GM18505 (cell line): ENCODE results near the gene CAPRIN1.
"Not testable (repeated sequence)": the region's sequence is repeated elsewhere in the genome, so short reads cannot be mapped to it uniquely, and the experiment has no call there.

Experiments
- ATAC-seq: cut with Tn5 transposase; IDR thresholded peaks from one replicate; pipeline ENCODE4 v1.9.1; 2021; ENCODE audit not compliant: unreplicated experiment
- POLR2A ChIP-seq: IDR thresholded peaks from 4 replicates; pipeline ENCODE4 v1.6.1; 2011; ENCODE audit warnings: borderline replicate concordance; ENCODE audit not compliant: insufficient read depth, insufficient read length; ENCODE audit errors: extremely low read depth

Gene CAPRIN1

DNA sequence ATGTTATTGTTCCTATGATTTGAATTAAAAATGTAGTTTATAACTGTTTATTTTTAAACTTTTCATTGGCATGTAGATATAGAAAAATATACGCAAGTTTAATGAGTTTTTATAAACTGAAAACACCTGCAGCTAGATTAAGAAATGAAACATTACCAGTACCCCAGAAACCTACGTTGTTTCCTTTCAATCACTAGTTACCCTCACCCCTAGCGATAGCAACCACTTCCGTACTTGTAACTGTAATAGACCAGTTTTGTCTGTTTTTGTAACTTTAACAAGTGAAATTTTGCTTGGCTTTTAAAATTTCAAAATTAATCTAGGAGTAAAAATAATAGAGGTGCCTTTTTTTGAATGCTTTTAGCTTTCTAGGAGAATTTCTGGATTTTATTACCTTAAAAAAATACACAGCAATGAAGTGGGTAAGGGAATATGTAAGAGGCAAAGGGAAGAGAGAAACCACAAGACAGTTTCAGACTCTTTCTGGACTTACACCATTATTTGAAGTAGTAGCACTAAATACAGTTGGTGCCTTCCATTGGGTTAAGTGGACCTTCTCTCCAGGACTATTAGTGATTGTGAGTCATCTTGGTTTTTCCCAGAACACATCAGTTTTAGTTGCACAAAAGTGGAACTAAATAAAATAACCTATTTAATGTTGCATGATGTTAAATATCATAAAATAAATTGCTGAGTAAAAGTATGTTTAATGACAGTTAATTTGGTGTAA lies 35.2 kb downstream of the CAPRIN1 start:
- no peak for ATAC-seq
- TF ChIP-seq POLR2A = no peak

DNA sequence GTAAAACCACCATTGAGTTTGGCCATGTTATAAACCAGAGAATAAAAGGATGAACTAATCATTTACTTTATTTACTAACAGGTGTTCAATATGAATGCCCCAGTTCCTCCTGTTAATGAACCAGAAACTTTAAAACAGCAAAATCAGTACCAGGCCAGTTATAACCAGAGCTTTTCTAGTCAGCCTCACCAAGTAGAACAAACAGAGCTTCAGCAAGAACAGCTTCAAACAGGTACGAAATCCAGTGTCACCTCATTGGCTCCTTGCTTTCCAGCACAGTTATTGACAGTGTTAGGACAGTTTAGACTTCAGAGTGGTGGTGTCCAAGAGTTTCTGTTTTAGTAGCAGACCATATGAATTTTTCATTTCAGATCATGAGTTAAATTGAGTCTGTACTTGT lies 40.3 kb downstream of the CAPRIN1 start:
- no peak for ATAC-seq
- TF ChIP-seq POLR2A = no peak

DNA sequence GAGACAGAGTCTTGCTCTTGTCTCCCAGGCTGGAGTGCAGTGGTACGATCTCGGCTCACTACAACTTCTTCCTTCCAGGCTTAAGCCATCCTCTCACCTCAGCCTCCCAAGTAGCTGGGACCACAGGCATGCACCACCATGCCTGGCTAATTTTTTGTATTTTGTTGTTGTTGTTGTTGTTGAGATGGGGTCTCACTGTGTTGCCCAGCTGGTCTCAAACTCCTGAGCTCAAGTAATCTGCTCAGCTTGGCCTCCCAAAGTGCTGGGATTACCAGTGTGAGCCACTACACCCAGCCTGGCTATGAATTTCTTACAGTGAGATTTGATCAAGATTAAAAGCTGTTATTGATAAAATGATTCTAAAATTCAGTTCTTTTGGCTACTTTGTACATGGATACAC lies 43.4 kb downstream of the CAPRIN1 start:
- ATAC-seq = not testable (repeated sequence)

DNA sequence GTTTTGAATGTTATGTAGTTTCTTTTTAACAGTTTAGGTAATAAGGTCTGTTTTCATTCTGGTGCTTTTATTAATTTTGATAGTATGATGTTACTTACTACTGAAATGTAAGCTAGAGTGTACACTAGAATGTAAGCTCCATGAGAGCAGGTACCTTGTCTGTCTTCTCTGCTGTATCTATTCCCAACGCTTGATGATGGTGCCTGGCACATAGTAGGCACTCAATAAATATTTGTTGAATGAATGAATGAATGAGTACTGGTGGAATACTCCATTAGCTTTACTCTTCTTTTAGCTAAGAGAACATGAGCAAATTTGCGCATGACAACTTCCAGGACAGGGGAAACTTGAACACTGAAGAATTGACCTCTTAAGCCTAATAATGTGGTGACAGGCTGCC lies 47.3 kb downstream of the CAPRIN1 start:
- no peak for ATAC-seq
- TF ChIP-seq POLR2A = no peak

DNA sequence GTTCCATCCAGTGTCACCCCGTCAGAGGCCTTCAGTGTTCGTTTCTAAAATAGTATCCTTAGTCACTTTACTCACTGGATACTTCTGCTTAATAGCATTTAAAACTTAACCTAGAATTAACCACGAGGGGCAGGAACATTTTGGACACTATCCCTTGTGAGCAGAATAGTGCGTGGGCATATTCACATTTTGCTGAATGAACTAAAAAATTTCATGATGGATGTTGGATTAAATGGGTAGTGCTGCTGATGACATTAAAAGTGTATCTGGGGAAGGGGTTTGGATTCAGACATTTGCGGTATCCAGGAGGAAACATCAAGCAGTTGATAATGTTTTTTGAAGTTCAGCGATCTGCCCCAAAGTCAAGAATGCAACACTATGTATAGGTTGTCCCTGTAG lies 53.1 kb downstream of the CAPRIN1 start:
- TF ChIP-seq POLR2A = no peak
- no peak for ATAC-seq

DNA sequence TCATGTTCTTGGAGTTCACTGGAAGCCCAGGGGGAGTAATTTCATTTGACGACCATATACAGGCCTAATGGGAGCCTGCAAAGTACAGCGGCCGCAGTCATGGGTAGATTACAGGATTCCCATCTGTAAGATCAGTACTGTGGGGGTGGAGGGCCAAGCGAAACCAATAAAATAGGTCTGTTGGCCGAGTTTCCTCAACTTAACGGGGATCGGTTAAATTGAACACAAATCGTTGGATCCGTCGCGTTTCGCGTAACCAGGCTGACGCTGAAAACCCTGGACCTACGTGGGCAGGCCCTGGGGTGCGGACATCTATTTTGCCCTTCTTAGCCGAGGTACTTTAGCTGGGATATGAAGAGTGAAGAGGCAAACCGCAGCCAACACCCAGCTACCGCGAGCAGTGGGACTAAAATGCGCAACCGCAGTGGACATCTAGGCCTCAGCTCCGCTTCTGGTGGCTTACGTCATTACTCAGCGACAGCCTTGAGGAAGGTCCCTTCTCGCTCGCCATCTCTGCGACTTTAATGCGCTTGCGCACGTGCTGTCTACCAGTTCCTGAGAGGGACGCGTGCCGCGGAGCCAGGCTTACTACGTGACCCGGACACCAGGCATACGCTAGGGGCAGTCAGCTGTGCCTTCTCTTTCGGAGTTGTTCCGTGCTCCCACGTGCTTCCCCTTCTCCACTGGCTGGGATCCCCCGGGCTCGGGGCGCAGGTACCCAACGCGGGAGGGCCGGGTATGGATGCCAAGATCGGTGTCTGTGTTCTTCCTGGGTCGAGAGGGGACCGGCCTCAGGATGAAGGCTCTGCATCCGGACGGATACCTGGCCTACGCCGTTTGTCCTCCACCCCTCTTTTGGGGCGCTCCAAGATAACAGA lies 53.8 kb downstream of the CAPRIN1 start, which contains the start of gene NAT10:
NAT10 (plus strand) TSS at position 551 of the 878 bp plus-strand sequence. CDS start 2,597 bp downstream, outside the sequence.
- peak; percentile 88 for ATAC-seq
- peak; percentile 94 for TF ChIP-seq POLR2A

DNA sequence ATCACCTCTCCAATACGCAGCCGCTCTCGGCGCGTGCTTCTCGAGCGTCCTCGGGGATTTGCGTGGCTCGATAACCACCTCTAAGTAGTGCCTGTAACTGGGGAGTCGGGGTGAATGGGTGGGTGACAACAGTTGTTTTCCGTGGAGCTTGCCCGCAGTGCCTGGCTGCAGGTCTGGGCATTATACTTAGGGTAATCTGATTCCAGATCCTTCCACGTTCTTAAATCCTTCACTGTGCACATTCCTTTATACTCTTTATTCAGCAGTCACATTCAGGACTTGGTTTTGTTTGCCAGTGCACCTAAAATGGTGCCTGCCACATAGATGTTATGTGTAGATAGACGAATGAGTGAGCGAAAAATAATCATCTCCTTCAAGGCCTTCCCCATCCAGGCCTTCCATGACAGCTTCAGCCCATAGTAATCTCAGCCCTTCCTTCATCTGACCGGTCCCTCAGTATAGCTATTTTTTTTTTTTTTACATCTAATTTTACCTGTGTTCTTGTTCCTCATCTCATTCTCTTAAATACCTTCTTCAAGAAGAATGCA lies 54.5 kb downstream of the CAPRIN1 start:
- no peak for ATAC-seq
- no peak for TF ChIP-seq POLR2A

DNA sequence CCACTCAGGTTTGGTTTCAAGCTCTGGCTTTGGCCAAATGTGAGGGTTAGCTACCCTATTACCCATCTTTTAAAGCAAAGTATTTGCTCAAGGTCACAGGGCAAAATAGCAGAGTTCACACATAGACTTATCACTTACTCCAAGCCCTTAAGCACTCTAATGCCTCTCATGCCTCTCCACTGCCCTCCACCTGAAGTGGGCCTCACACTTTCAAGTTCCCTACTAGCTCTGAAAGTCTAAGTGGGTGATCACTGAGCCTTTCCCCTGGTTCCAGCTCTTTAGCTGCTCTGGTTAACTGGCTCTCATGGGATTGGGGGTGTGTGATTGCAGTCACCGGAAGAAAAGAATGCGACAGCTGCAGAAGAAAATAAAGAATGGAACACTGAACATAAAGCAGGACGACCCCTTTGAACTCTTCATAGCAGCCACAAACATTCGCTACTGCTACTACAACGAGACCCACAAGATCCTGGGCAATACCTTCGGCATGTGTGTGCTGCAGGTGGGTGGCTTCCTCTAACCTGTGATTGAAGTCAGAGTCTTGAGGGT lies 60.3 kb downstream of the CAPRIN1 start:
- no peak for TF ChIP-seq POLR2A
- no peak for ATAC-seq

DNA sequence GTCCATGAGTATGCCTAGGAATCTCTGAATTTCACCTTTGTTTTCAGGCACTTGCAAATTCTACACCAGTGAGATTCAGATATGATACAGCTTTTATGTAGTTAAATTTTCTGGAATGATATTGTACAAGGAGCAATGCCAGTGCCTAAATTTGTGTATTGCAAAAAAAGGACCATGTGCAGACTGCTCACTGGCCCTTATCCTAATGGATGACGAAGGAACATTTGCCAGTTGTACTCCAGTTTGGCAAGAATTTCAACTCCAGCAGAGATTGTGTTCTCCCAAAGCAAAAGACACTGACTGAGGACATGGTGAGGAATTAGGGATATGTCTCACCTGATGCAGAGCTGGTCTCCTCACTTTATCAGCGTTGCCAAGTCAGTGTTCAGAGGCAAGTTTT lies 62.5 kb downstream of the CAPRIN1 start:
- no peak for TF ChIP-seq POLR2A
- no peak for ATAC-seq

DNA sequence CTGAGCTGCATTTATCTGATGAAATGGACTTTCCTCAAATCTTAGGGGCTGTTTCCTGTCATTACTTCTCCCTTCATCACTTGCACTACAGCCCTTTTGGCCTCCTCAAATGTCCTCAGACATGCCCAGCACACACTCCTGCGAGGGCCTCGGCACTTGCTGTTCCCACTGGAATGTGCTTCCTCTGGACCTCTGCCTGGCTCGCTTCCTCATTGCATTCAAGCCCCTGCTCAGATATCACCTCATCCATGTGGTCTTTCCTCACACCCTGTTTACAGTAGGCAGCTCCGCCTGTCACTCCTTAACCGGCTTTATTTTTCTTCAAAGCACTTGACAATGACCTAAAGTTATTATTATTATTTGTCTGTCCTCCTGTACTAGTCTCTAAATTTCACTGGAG lies 62.9 kb downstream of the CAPRIN1 start:
- TF ChIP-seq POLR2A = no peak
- ATAC-seq = no peak

DNA sequence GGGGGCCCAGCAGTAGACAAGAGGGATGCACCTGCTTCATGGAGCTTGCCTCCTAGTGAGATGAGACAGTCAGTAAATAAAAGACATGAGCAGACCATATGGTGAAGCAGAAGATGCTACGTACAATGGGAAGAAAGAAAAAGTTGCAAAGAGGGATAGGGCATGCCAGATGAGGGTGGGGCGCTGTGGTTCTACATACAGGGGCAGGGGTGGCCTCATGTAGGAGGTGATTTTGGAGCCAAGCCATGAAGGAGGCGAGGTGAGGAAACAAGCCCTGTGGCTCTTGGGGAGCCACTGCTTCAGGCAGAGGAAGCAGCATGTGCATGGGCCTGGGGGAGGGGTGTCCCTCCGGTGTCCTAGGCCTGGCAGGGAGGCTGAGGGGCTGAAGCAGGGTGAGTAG lies 69.1 kb downstream of the CAPRIN1 start:
- ATAC-seq = no peak
- TF ChIP-seq POLR2A = no peak

DNA sequence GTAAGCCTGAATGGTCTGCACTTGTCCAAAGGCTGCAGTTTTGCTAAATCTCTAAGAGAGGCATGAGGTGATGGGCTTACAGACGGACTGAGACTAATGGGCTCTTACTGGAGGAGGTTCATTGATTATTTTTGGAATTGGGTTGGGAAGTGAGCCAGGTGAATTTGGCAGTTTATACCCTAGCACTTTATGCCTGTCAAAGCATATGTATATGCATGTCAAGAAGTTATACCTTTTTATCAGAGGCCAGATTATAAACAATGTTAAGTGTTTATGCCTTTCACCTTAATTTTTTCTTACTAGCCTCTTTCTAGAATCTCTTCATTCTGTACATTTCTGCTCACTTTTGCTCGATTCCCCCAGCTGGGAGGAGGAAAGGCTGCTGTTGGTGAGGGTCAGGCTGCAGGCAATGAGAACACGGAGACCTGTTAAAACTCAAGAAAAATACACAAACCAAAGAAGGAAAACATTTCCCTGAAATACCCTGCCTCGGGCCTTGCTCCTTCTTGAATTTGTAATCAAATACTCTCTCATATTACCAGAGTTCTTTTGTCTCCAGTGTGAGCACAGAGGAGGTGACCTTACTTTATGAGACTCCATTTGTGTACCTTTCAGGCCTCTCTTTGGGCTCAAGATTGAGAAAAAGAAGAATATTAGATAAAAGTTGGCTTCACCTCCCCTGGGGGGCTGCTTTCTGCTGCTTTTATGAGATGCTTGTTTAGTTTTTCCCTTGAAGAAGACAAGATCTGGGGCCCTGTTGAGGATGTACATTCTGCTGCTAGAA lies 73.5 kb downstream of the CAPRIN1 start:
- TF ChIP-seq POLR2A = no peak
- no peak for ATAC-seq
